GM19035 (cell line): ENCODE data around the gene CAMK1D.
"Not testable (repeated sequence)": the region's sequence is repeated elsewhere in the genome, so short reads cannot be mapped to it uniquely, and the experiment has no call there.

Experiments used
- ATAC-seq: cut with Tn5 transposase; IDR thresholded peaks from one replicate; pipeline ENCODE4 v1.9.1; 2021; ENCODE audit not compliant: unreplicated experiment

Gene CAMK1D

GRCh38 chr10:12835709-12836108, 486.4 kb downstream of the CAMK1D start:
- no peak for ATAC-seq

DNA sequence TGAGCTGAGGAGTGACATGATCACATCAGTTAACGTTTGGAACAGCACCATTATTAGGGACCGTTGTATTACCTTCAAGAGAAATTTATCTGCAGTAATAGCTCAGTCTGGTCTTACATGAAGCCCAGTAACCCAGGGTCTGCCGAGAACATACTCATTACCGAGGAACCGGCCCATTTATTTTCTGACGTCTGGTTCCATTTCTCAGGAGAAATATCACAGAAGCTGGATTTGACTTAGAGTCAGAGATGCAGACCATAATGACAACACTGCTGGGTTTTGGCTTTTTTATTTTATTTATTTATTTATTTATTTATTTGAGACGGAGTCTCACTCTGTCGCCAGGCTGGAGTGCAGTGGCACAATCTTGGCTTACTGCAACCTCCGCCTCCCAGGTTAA, 489.0 kb downstream of the CAMK1D start:
- no peak for ATAC-seq

- ATAC-seq, result no peak
Observed at GRCh38 chr10:12838995-12839927, 489.9 kb downstream of the CAMK1D start.

- ATAC-seq, result no peak
Observed at GRCh38 chr10:12839941-12840611, 490.7 kb downstream of the CAMK1D start.

DNA sequence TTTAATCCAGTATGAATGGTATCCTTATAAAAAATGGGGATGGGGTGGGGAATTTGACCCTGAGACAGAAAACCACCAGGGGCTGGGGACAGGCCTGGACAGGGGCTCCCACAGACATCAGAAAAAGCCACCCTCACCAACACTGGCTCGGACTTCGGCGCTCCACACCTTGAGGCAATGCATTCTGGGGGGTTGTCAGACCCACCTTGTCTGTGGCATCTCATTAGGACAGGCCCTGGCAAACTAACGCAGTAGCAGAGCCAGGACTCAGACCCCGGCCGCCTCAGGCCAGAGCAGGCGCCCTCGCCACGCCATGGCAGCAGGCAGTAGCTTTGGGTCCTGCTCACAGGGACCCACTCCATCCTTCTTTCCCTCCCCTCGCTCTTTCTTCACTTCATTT, 492.1 kb downstream of the CAMK1D start:
- no peak for ATAC-seq

- ATAC-seq, result no peak
Observed at GRCh38 chr10:12841826-12842225, 492.5 kb downstream of the CAMK1D start.

- ATAC-seq, result no peak
Observed at GRCh38 chr10:12842310-12842709, 493.0 kb downstream of the CAMK1D start.

- no peak for ATAC-seq
Observed at GRCh38 chr10:12843296-12843945, 494.1 kb downstream of the CAMK1D start.

- ATAC-seq, result no peak
Observed at GRCh38 chr10:12844811-12845483, 495.6 kb downstream of the CAMK1D start.

GRCh38 chr10:12846718-12847117, 497.4 kb downstream of the CAMK1D start:
- no peak for ATAC-seq

GRCh38 chr10:12847361-12847975, 498.1 kb downstream of the CAMK1D start:
- no peak for ATAC-seq

- no peak for ATAC-seq
Observed at GRCh38 chr10:12848439-12849173, 499.3 kb downstream of the CAMK1D start.

DNA sequence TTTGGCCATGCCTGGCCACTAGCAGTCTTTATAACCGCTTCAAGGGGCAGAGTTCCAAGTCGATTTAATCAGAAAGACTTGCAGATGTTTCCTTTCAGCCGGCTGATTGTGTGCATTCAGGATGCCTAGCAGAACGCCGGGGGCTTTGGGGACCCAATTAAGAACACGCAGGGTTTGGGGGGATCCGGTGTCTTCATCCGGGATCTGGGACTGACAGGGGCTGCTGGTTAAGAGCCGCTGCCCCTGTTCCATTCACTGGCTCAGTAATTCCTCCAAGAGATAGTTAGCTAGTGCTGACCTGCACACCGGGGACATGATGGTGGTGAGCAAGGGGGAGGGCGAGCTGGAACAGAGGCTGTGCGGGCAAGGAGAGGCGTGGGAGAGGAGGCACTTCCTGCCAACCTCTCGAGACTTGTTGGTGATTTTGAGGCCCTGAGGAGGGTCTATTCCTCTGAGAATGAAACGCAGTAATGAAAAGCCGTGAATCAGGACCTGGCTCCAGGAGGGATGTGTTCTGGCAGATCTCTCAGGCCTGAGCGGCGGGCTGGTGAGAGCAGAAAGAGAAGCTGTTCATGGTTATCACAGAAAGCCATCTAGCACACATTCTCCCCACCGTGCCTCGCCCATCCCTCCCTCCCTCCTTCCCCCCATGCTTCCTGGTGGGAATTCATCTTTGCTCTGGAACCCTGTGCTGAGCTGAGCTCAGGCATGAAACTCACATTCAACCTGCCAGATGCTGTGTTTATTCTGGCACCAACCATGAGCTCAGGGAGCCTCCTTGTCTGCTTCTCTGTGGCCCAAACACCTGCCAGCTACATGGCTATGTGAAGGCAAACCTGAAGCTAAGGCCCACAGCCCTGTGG, 500.2 kb downstream of the CAMK1D start:
- no peak for ATAC-seq

- ATAC-seq, result no peak
Observed at GRCh38 chr10:12852687-12853086, 503.3 kb downstream of the CAMK1D start.

GRCh38 chr10:12854988-12855387, 505.6 kb downstream of the CAMK1D start:
- no peak for ATAC-seq

- no peak for ATAC-seq
Observed at GRCh38 chr10:12862459-12862858, 513.1 kb downstream of the CAMK1D start.

DNA sequence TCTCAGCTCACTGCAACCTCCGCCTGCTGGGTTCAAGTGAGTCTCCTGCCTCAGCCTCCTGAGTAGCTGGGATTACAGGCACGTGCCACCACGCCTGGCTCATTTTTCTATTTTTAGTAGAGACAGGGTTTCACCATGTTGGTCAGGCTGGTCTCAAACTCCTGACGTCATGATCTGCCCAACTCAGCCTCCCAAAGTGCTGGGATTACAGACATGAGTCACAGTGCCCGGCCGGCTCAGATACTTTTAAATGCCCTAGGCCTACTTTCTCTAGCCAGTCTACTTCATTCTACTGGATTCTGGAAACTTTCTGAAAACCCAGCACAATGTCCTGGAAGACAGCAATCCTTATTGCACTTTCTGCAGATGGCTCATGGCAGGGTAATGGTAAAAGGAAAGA, 516.2 kb downstream of the CAMK1D start:
- not testable (repeated sequence) for ATAC-seq

- ATAC-seq, result no peak
Observed at GRCh38 chr10:12868229-12868628, 518.9 kb downstream of the CAMK1D start.

GRCh38 chr10:12869427-12869826, 520.1 kb downstream of the CAMK1D start:
- no peak for ATAC-seq
